Spleen (tissue), 11 donors: ENCODE data around the gene FBXL20. TPM values are rescaled to one million over a fixed set of nuclear protein-coding genes. Genes with fewer than 3 reads are reported as not detected.

Experiments used
- DNase-seq: peaks from one replicate; pipeline ENCODE4 v3.0.0-alpha.2; 2020
- H3K27ac ChIP-seq, 8 donors: fragments of 200-600 bp; sonication (generic) in 7 of 8; 1 replicate in 4 of 8; 2 replicates in 4 of 8; pipeline versions ENCODE4 v1.5.0 to v1.8.0; 2016 to 2021; ENCODE audit warnings: inconsistent platforms in 4 of 8, mild to moderate bottlenecking in 4 of 8, moderate library complexity in 1 of 8
- H3K27me3 ChIP-seq, 7 donors: fragments of 200-600 bp; sonication (generic) in 6 of 7; replicated peaks in 1 of 7; 1 replicate in 4 of 7; 2 replicates in 3 of 7; pipeline versions ENCODE4 v1.5.0 to v1.8.0; 2016 to 2021; ENCODE audit warnings: inconsistent platforms in 3 of 7, mild to moderate bottlenecking in 1 of 7
- H3K36me3 ChIP-seq, 6 donors: fragments of 200-600 bp; sonication (generic) in 5 of 6; 1 replicate in 4 of 6; 2 replicates in 2 of 6; pipeline versions ENCODE4 v1.5.0 to v1.8.0; 2016 to 2021; ENCODE audit warnings: inconsistent platforms in 2 of 6
- H3K4me1 ChIP-seq, 6 donors: fragments of 200-600 bp; sonication (generic) in 5 of 6; 1 replicate in 3 of 6; 2 replicates in 3 of 6; pipeline versions ENCODE4 v1.5.0 to v1.8.0; 2016 to 2021; ENCODE audit warnings: inconsistent platforms in 3 of 6
- H3K4me3 ChIP-seq, 8 donors: fragments of 200-600 bp; sonication (generic) in 7 of 8; 1 replicate in 4 of 8; 2 replicates in 4 of 8; pipeline versions ENCODE4 v1.5.0 to v1.8.0; 2016 to 2021; ENCODE audit warnings: inconsistent platforms in 4 of 8, mild to moderate bottlenecking in 4 of 8, moderate library complexity in 2 of 8
- H3K9me3 ChIP-seq, 8 donors: fragments of 200-600 bp; sonication (generic) in 7 of 8; 1 replicate in 4 of 8; 2 replicates in 4 of 8; pipeline versions ENCODE4 v1.5.0 to v1.8.0; 2016 to 2021; ENCODE audit warnings: inconsistent platforms in 4 of 8
- POLR2A ChIP-seq, 3 donors: fragments of 450-650 bp; IDR thresholded peaks; one replicate each; pipeline ENCODE4 v1.5.1; 2017; ENCODE audit warnings: antibody characterized with exemption in 3 of 3, mild to moderate bottlenecking in 1 of 3
- POLR2AphosphoS5 ChIP-seq, 3 donors: sonication (generic); formaldehyde crosslinking; IDR thresholded peaks; one replicate each; pipeline ENCODE4 v1.5.1; 2017; ENCODE audit warnings: antibody characterized with exemption in 3 of 3
- WGBS, 5 donors: extraction: QIAGEN DNeasy Blood & Tissue Kit in 3 of 5; methylation state at CpG; one replicate each; pipeline versions ENCODE4 v1.1.5 to v1.1.7; 2013 to 2018; 5-methylcytosine and 5-hydroxymethylcytosine counted together
- intact Hi-C: fragments of 100-400 bp; cut with DNase I; formaldehyde crosslinking; loops from one replicate; pipeline ENCODE4 v1.15.0; 2023; ENCODE audit warnings: low total_unique reads
- polyA plus RNA-seq, 3 donors: library from polyadenylated mRNA; stranded (reverse); fragments of 200-250 nt; gene quantifications; one replicate each; pipeline ENCODE4 v1.2.1, GENCODE V29; 2013
- total RNA-seq, 7 donors: library from RNA; depleted of rRNA in 3 of 7; stranded (reverse); fragments of >200 nt in 3 of 7; fragmentation: NEBNext Ultra II Directional in 4 of 7; extraction: Animal tissue kit (Norgen Biotek cat#: 25700) in 4 of 7; gene quantifications; one replicate each; pipeline versions ENCODE4 v1.1.0 to v1.2.1, GENCODE V29; 2016 to 2021
- TF ChIP-seq, protein P1 (sequence below), 11 experiments: fragments of 200-600 bp in 7 of 11; fragments of 450-650 bp in 4 of 11; sonication (generic) in 4 of 11; IDR thresholded peaks in 8 of 11; conservative IDR thresholded peaks in 3 of 11; 1 replicate in 7 of 11; 2 replicates in 4 of 11; pipeline versions ENCODE4 v1.4.0 to v1.8.0; 2016 to 2021; ENCODE audit warnings: antibody characterized with exemption in 11 of 11, inconsistent platforms in 4 of 11, mild to moderate bottlenecking in 1 of 11
- donor health status: healthy with polysubstance abuse.
- donor health status: DM: no; HTN: no; CAD: no; lungs with moderate emphysema.
- donor health status: DM: no; HTN: no; CAD: no.
- donor health status: Bipolar disorder and iron deficiency.
- donor health status: healthy.
- donor health status: DM: no; HTN: no; CAD: no.
- donor health status: DM: yes; HTN: yes; CAD: no.

Gene FBXL20
- total and polyA plus RNA-seq, 10 donors: 1.9 to 28.0 (median 24.0) TPM

DNA sequence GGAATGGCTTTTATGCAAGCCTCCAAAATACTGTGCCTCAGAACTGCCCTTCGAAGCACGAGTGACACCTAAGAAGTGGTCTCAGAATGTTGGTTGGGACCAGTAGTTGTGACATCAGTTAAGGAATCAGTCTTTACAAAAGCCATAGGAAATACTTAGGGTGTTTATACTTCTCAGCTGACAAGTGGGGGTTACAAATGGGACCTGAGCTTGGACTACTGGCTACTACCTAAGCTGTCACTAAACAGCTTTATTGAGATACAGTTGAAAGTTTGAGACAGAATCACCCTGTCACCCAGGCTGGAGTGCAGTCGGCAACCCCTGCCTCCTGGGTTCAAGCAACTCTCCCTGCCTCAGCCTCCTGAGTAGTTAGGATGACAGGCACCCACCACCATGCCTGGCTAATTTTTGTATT lies 196.3 kb downstream of the FBXL20 start:
- TF ChIP-seq POLR2AphosphoS5 (IDR thresholded peaks at IDR 0.05) (peak in 1 of 3 donors; percentile 23), POLR2A (IDR thresholded peaks at IDR 0.05) (no peak)
- TF ChIP-seq, protein P1, sequence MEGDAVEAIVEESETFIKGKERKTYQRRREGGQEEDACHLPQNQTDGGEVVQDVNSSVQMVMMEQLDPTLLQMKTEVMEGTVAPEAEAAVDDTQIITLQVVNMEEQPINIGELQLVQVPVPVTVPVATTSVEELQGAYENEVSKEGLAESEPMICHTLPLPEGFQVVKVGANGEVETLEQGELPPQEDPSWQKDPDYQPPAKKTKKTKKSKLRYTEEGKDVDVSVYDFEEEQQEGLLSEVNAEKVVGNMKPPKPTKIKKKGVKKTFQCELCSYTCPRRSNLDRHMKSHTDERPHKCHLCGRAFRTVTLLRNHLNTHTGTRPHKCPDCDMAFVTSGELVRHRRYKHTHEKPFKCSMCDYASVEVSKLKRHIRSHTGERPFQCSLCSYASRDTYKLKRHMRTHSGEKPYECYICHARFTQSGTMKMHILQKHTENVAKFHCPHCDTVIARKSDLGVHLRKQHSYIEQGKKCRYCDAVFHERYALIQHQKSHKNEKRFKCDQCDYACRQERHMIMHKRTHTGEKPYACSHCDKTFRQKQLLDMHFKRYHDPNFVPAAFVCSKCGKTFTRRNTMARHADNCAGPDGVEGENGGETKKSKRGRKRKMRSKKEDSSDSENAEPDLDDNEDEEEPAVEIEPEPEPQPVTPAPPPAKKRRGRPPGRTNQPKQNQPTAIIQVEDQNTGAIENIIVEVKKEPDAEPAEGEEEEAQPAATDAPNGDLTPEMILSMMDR (IDR thresholded peaks at IDR 0.05 in 8 of 11, conservative IDR thresholded peaks at IDR 0.05 in 3 of 11): no peak
- no peak for DNase-seq
- H3K36me3 ChIP-seq: peaks cover 3 to 45% (median 43%) of the 10 kb centered on the region in 6 donors
- H3K4me3 ChIP-seq: no peak overlapping the region
- intact Hi-C loops: no loop called here
- H3K27me3 ChIP-seq: peaks cover 0 to 13% (median 7%) of the 10 kb centered on the region in 7 donors
- 84 to 94% (median 86%) methylated on average over 3 of the region's 3 CpGs for WGBS, 5 donors
- H3K4me1 ChIP-seq: peaks cover 24 to 76% (median 62%) of the 10 kb centered on the region in 6 donors
- no peaks in the 10 kb centered on the region for H3K9me3 ChIP-seq
- H3K27ac ChIP-seq: no peak overlapping the region

DNA sequence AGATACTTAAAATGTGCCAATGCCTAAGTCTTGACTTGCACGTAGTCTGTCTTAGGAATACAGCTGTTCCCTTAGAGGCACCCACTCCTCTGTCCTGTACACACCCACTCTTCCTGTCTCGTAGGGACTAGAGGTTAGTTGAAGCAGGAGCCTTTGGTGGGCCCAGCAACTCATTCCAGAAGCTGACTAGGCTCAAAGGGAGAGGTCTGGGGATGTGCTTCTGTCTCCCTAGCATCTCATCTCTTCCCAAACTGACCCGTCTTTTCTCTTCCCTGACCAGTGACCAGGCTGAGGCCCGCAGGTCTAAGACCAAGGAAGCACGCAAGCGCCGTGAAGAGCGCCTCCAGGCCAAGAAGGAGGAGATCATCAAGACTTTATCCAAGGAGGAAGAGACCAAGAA lies 197.2 kb downstream of the FBXL20 start:
- Histone ChIP-seq H3K27me3 (peaks cover 0 to 5% (median 0%) of the 10 kb centered on the region in 7 donors), H3K4me3 (no peak overlapping the region), H3K9me3 (no peaks in the 10 kb centered on the region), H3K4me1 (peaks cover 21 to 73% (median 58%) of the 10 kb centered on the region in 6 donors), H3K36me3 (peaks cover 3 to 45% (median 43%) of the 10 kb centered on the region in 6 donors), H3K27ac (no peak overlapping the region)
- TF ChIP-seq POLR2AphosphoS5 (IDR thresholded peaks at IDR 0.05) (peak in 1 of 3 donors; percentile 9), POLR2A (IDR thresholded peaks at IDR 0.05) (no peak)
- no peak for DNase-seq
- intact Hi-C loops: no loop called here
- WGBS, 5 donors: 77 to 88% (median 86%) methylated on average over 8 of the region's 8 CpGs

Other genes starting within 250 kb of the FBXL20 start
- gene PLXDC1, start 250.0 kb downstream of the FBXL20 start, total RNA-seq: 10 to 100 TPM in 2 of 7 donors, 1 to 10 TPM in 5; 3.1 to 11.2 (median 6.0) TPM
- gene PLXDC1, start 250.0 kb downstream of the FBXL20 start, polyA plus RNA-seq: 1 to 10 TPM; 2.9 to 4.2 (median 3.3) TPM
- gene ARL5C, start 235.5 kb downstream of the FBXL20 start, total RNA-seq: not detected
- not detected for gene ARL5C, start 235.5 kb downstream of the FBXL20 start, polyA plus RNA-seq
- gene CACNB1, start 204.0 kb downstream of the FBXL20 start, total RNA-seq: 10 to 100 TPM in 2 of 7 donors, 1 to 10 TPM in 5; 4.1 to 11.9 (median 7.1) TPM
- gene CACNB1, start 204.0 kb downstream of the FBXL20 start, polyA plus RNA-seq: 1 to 10 TPM; 2.0 to 5.0 (median 4.2) TPM
- gene RPL19, start 201.3 kb downstream of the FBXL20 start, total RNA-seq: 1,000 to 10,000 TPM; 1,504 to 3,872 (median 2,079) TPM
- 1,000 to 10,000 TPM; 4,610 to 7,360 (median 6,812) TPM for gene RPL19, start 201.3 kb downstream of the FBXL20 start, polyA plus RNA-seq
- gene STAC2, start 175.7 kb downstream of the FBXL20 start, total RNA-seq: under 1 TPM in 2 of 7 donors, not detected in 5; 0.27 to 0.56 TPM
- under 1 TPM in 1 of 3 donors, not detected in 2; 0.06 TPM for gene STAC2, start 175.7 kb downstream of the FBXL20 start, polyA plus RNA-seq
- 10 to 100 TPM; 29.7 to 43.9 (median 39.1) TPM for gene MED1, start 49.6 kb upstream of the FBXL20 start, total RNA-seq
- 10 to 100 TPM in 1 of 3 donors, 1 to 10 TPM in 2; 4.4 to 10.2 (median 4.9) TPM for gene MED1, start 49.6 kb upstream of the FBXL20 start, polyA plus RNA-seq
- 10 to 100 TPM; 69.5 to 88.1 (median 79.1) TPM for gene CDK12, start 59.9 kb upstream of the FBXL20 start, total RNA-seq
- gene CDK12, start 59.9 kb upstream of the FBXL20 start, polyA plus RNA-seq: 10 to 100 TPM in 1 of 3 donors, 1 to 10 TPM in 2; 6.9 to 13.6 (median 8.6) TPM
- not detected for gene NEUROD2, start 206.3 kb upstream of the FBXL20 start, total RNA-seq
- under 1 TPM in 2 of 3 donors, not detected in 1; under 0.01 to 0.03 TPM for gene NEUROD2, start 206.3 kb upstream of the FBXL20 start, polyA plus RNA-seq
- gene PPP1R1B, start 225.3 kb upstream of the FBXL20 start, total RNA-seq: not detected
- under 1 TPM in 2 of 3 donors, not detected in 1; 0.06 to 0.26 TPM for gene PPP1R1B, start 225.3 kb upstream of the FBXL20 start, polyA plus RNA-seq
- gene STARD3, start 235.5 kb upstream of the FBXL20 start, total RNA-seq: 100 to 1,000 TPM in 3 of 7 donors, 10 to 100 TPM in 4; 73.9 to 166 (median 98.7) TPM
- 100 to 1,000 TPM in 2 of 3 donors, 10 to 100 TPM in 1; 59.5 to 119 (median 102) TPM for gene STARD3, start 235.5 kb upstream of the FBXL20 start, polyA plus RNA-seq